Measurements from ENCODE around the gene RSU1.
A peak's percentile ranks its signal among the peaks of the same experiment; 100 is the strongest.

RSU1 gene

GRCh38 chr10:16732376-16732775 is 84.8 kb downstream of the RSU1 start:
- H3K4me1 ChIP-seq (ENCODE audit: control insufficient read depth in 5 of 5, insufficient read depth in 5 of 5, low read length in 5 of 5), result no peaks in the 10 kb centered on the region
- peaks cover 7 to 20% (median 9%) of the 10 kb centered on the region in 5 donors for H3K36me3 ChIP-seq (ENCODE audit: control insufficient read depth in 5 of 5, insufficient read depth in 5 of 5, low read length in 5 of 5)
- H3K9ac ChIP-seq (ENCODE audit: low read length in 5 of 5), result no peak overlapping the region
- peaks cover 0 to 7% (median 4%) of the 10 kb centered on the region in 5 donors for H3K9me3 ChIP-seq (ENCODE audit: control insufficient read depth in 5 of 5, low read length in 5 of 5)
- no peaks in the 10 kb centered on the region for H3K27me3 ChIP-seq (ENCODE audit: control insufficient read depth in 5 of 5, insufficient read depth in 4 of 5, low read length in 5 of 5)
- H3K27ac ChIP-seq (ENCODE audit: low read depth, low read length), result no peak overlapping the region
- no peak overlapping the region for H3K4me3 ChIP-seq (ENCODE audit: low read depth in 1 of 5, low read length in 5 of 5)

DNA sequence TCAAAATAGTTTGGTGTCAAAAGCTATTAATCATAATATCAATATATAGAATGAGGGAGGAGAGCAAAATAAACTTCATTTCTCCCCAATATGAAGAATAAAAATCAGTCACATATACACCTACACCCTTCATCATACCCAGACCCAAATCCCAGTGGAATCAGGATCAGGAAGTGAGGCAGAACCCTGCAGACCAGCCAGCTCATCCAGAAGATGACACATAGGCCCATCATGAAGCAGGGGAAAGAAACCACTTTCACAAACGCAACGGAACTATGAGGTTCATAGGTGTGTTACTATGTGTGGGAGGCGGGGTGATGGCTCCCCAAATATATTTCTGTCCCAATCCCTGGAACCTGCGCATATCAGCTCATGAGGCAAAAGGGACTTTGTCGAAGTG is 89.0 kb downstream of the RSU1 start:
- Histone ChIP-seq H3K9me3 (ENCODE audit: control insufficient read depth in 5 of 5, low read length in 5 of 5) (no peaks in the 10 kb centered on the region), H3K4me3 (ENCODE audit: low read depth in 1 of 5, low read length in 5 of 5) (no peak overlapping the region), H3K27me3 (ENCODE audit: control insufficient read depth in 5 of 5, insufficient read depth in 4 of 5, low read length in 5 of 5) (no peaks in the 10 kb centered on the region), H3K36me3 (ENCODE audit: control insufficient read depth in 5 of 5, insufficient read depth in 5 of 5, low read length in 5 of 5) (peaks cover 2 to 15% (median 8%) of the 10 kb centered on the region in 5 donors), H3K27ac (ENCODE audit: low read depth, low read length) (no peak overlapping the region), H3K9ac (ENCODE audit: low read length in 5 of 5) (no peak overlapping the region), H3K4me1 (ENCODE audit: control insufficient read depth in 5 of 5, insufficient read depth in 5 of 5, low read length in 5 of 5) (no peaks in the 10 kb centered on the region)

GRCh38 chr10:16727666-16728065 is 89.6 kb downstream of the RSU1 start:
- Histone ChIP-seq H3K4me1 (ENCODE audit: control insufficient read depth in 5 of 5, insufficient read depth in 5 of 5, low read length in 5 of 5) (no peaks in the 10 kb centered on the region), H3K36me3 (ENCODE audit: control insufficient read depth in 5 of 5, insufficient read depth in 5 of 5, low read length in 5 of 5) (peaks cover 2 to 15% (median 8%) of the 10 kb centered on the region in 5 donors), H3K9ac (ENCODE audit: low read length in 5 of 5) (no peak overlapping the region), H3K4me3 (ENCODE audit: low read depth in 1 of 5, low read length in 5 of 5) (no peak overlapping the region), H3K9me3 (ENCODE audit: control insufficient read depth in 5 of 5, low read length in 5 of 5) (no peaks in the 10 kb centered on the region), H3K27me3 (ENCODE audit: control insufficient read depth in 5 of 5, insufficient read depth in 4 of 5, low read length in 5 of 5) (no peaks in the 10 kb centered on the region), H3K27ac (ENCODE audit: low read depth, low read length) (no peak overlapping the region)

GRCh38 chr10:16724509-16724908 is 92.7 kb downstream of the RSU1 start:
- Histone ChIP-seq H3K27me3 (ENCODE audit: control insufficient read depth in 5 of 5, insufficient read depth in 4 of 5, low read length in 5 of 5) (no peaks in the 10 kb centered on the region), H3K27ac (ENCODE audit: low read depth, low read length) (no peak overlapping the region), H3K4me1 (ENCODE audit: control insufficient read depth in 5 of 5, insufficient read depth in 5 of 5, low read length in 5 of 5) (no peaks in the 10 kb centered on the region)

DNA sequence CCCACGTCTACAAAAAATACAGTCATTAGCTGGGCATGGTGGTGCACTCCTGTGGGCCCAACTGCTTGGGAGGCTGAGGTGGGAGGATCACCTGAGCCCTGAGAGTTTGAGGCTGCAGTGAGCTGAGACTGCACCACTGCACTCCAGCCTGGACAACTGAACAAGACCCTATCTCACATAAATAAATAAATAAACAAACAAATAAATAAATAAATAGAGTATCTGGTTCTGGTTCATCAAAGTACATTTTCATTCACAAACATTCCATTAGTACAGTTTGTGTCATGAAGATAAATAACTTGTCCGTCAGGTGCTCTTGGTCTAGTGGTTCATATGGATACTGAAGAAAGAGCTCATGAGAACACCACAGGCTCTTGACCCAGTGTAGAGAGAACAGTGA is 96.4 kb downstream of the RSU1 start:
- H3K36me3 ChIP-seq (ENCODE audit: control insufficient read depth in 5 of 5, insufficient read depth in 5 of 5, low read length in 5 of 5), result peaks cover 0 to 15% (median 5%) of the 10 kb centered on the region in 5 donors
- no peaks in the 10 kb centered on the region for H3K9me3 ChIP-seq (ENCODE audit: control insufficient read depth in 5 of 5, low read length in 5 of 5)
- H3K4me3 ChIP-seq (ENCODE audit: low read depth in 1 of 5, low read length in 5 of 5), result no peak overlapping the region
- peaks cover 0 to 11% (median 3%) of the 10 kb centered on the region in 5 donors for H3K4me1 ChIP-seq (ENCODE audit: control insufficient read depth in 5 of 5, insufficient read depth in 5 of 5, low read length in 5 of 5)
- H3K27me3 ChIP-seq (ENCODE audit: control insufficient read depth in 5 of 5, insufficient read depth in 4 of 5, low read length in 5 of 5), result no peaks in the 10 kb centered on the region
- H3K27ac ChIP-seq (ENCODE audit: low read depth, low read length), result no peak overlapping the region
- H3K9ac ChIP-seq (ENCODE audit: low read length in 5 of 5), result no peak overlapping the region

More at GRCh38 chr10:16724509-16724908, 92.7 kb downstream of the RSU1 start:
- Histone ChIP-seq H3K9me3 (ENCODE audit: control insufficient read depth in 5 of 5, low read length in 5 of 5) (no peaks in the 10 kb centered on the region), H3K36me3 (ENCODE audit: control insufficient read depth in 5 of 5, insufficient read depth in 5 of 5, low read length in 5 of 5) (peaks cover 0 to 20% (median 13%) of the 10 kb centered on the region in 5 donors), H3K4me3 (ENCODE audit: low read depth in 1 of 5, low read length in 5 of 5) (no peak overlapping the region), H3K9ac (ENCODE audit: low read length in 5 of 5) (no peak overlapping the region)

GRCh38 chr10:16717622-16718395 is 99.4 kb downstream of the RSU1 start:
- Histone ChIP-seq H3K9ac (ENCODE audit: low read length in 5 of 5) (no peak overlapping the region), H3K27ac (ENCODE audit: low read depth, low read length) (peak overlapping the region; percentile 38), H3K9me3 (ENCODE audit: control insufficient read depth in 5 of 5, low read length in 5 of 5) (peaks cover 3 to 13% (median 11%) of the 10 kb centered on the region in 5 donors), H3K4me3 (ENCODE audit: low read depth in 1 of 5, low read length in 5 of 5) (no peak overlapping the region), H3K4me1 (ENCODE audit: control insufficient read depth in 5 of 5, insufficient read depth in 5 of 5, low read length in 5 of 5) (peaks cover 0 to 11% (median 3%) of the 10 kb centered on the region in 5 donors), H3K27me3 (ENCODE audit: control insufficient read depth in 5 of 5, insufficient read depth in 4 of 5, low read length in 5 of 5) (no peaks in the 10 kb centered on the region), H3K36me3 (ENCODE audit: control insufficient read depth in 5 of 5, insufficient read depth in 5 of 5, low read length in 5 of 5) (peaks cover 0 to 23% (median 7%) of the 10 kb centered on the region in 5 donors)

GRCh38 chr10:16716051-16716450 is 101.2 kb downstream of the RSU1 start:
- Histone ChIP-seq H3K9me3 (ENCODE audit: control insufficient read depth in 5 of 5, low read length in 5 of 5) (peaks cover 3 to 15% (median 14%) of the 10 kb centered on the region in 5 donors), H3K27me3 (ENCODE audit: control insufficient read depth in 5 of 5, insufficient read depth in 4 of 5, low read length in 5 of 5) (no peaks in the 10 kb centered on the region), H3K4me3 (ENCODE audit: low read depth in 1 of 5, low read length in 5 of 5) (no peak overlapping the region), H3K9ac (ENCODE audit: low read length in 5 of 5) (no peak overlapping the region), H3K27ac (ENCODE audit: low read depth, low read length) (no peak overlapping the region), H3K4me1 (ENCODE audit: control insufficient read depth in 5 of 5, insufficient read depth in 5 of 5, low read length in 5 of 5) (peaks cover 0 to 11% (median 3%) of the 10 kb centered on the region in 5 donors), H3K36me3 (ENCODE audit: control insufficient read depth in 5 of 5, insufficient read depth in 5 of 5, low read length in 5 of 5) (peaks cover 0 to 10% (median under 1%) of the 10 kb centered on the region in 5 donors)

DNA sequence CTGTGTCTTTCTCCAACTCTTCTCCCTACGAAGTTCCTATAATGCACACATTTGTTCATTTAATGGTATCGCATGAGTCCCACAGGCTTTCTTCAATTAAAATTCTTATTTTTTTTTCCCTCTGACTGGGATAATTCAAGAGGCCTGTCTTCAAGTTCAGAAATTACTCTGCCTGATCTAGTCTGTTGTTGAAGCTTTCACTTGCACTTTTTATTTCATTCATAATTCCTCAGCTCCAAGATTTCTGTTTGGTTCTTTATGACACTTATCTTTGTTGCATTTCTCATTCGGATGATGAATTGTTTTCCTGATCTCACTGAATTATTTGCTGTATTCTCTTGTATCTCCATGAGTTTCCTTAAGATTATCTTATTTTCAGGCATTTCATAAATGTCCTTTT is 103.9 kb downstream of the RSU1 start:
- Histone ChIP-seq H3K27ac (ENCODE audit: low read depth, low read length) (no peak overlapping the region), H3K9me3 (ENCODE audit: control insufficient read depth in 5 of 5, low read length in 5 of 5) (peaks cover 3 to 17% (median 15%) of the 10 kb centered on the region in 5 donors), H3K27me3 (ENCODE audit: control insufficient read depth in 5 of 5, insufficient read depth in 4 of 5, low read length in 5 of 5) (no peaks in the 10 kb centered on the region), H3K4me3 (ENCODE audit: low read depth in 1 of 5, low read length in 5 of 5) (no peak overlapping the region), H3K36me3 (ENCODE audit: control insufficient read depth in 5 of 5, insufficient read depth in 5 of 5, low read length in 5 of 5) (peaks cover 0 to 8% (median 0%) of the 10 kb centered on the region in 5 donors), H3K9ac (ENCODE audit: low read length in 5 of 5) (no peak overlapping the region), H3K4me1 (ENCODE audit: control insufficient read depth in 5 of 5, insufficient read depth in 5 of 5, low read length in 5 of 5) (peaks cover 0 to 10% (median 2%) of the 10 kb centered on the region in 5 donors)

DNA sequence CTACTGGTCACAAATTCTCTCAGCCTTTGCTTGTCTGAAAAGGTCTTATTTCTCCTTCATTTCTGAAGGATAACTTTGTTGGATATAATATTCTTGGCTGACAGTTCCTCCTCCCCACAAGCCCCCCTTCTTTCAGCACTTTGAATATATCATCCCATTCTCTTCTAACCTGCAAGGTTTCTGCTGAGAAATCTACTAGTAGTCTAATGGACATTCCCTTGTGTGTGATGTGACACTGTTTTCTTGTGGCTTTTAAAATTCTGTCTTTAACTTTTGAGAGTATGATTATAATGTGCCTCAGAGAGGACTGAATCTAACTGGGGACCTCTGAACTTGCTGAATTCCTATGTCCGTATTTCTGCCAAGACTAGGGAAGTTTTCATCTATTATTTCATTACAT is 104.3 kb downstream of the RSU1 start:
- no peak overlapping the region for H3K4me3 ChIP-seq (ENCODE audit: low read depth in 1 of 5, low read length in 5 of 5)

DNA sequence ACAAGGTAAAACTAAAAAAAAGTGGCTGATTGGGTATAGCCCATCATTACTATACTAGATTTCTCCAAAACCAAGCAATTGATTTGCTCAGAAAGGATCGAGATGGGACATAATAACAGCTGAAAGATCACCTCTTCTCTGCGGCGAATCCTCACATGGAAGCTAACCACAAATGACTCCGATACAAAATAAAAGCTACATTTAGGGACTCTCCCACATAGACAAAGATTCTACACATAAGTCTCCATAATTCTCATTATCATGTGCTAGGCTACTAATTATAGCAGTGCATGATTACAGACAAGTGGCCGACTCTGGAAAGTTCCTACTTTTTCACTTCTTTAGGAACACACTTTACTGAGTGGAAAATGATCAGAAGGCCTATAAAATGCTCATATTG is 116.9 kb downstream of the RSU1 start:
- Histone ChIP-seq H3K4me3 (ENCODE audit: low read depth in 1 of 5, low read length in 5 of 5) (no peak overlapping the region), H3K9me3 (ENCODE audit: control insufficient read depth in 5 of 5, low read length in 5 of 5) (peaks cover 0 to 6% (median 0%) of the 10 kb centered on the region in 5 donors), H3K9ac (ENCODE audit: low read length in 5 of 5) (no peak overlapping the region), H3K27ac (ENCODE audit: low read depth, low read length) (no peak overlapping the region), H3K4me1 (ENCODE audit: control insufficient read depth in 5 of 5, insufficient read depth in 5 of 5, low read length in 5 of 5) (no peaks in the 10 kb centered on the region), H3K27me3 (ENCODE audit: control insufficient read depth in 5 of 5, insufficient read depth in 4 of 5, low read length in 5 of 5) (no peaks in the 10 kb centered on the region), H3K36me3 (ENCODE audit: control insufficient read depth in 5 of 5, insufficient read depth in 5 of 5, low read length in 5 of 5) (peaks cover 0 to 5% (median 0%) of the 10 kb centered on the region in 5 donors)

More for the DNA sequence above, 104.3 kb downstream of the RSU1 start:
- peaks cover 0 to 6% (median 2%) of the 10 kb centered on the region in 5 donors for H3K4me1 ChIP-seq (ENCODE audit: control insufficient read depth in 5 of 5, insufficient read depth in 5 of 5, low read length in 5 of 5)
- peaks cover 3 to 17% (median 15%) of the 10 kb centered on the region in 5 donors for H3K9me3 ChIP-seq (ENCODE audit: control insufficient read depth in 5 of 5, low read length in 5 of 5)
- peaks cover 0 to 8% (median 0%) of the 10 kb centered on the region in 5 donors for H3K36me3 ChIP-seq (ENCODE audit: control insufficient read depth in 5 of 5, insufficient read depth in 5 of 5, low read length in 5 of 5)
- no peak overlapping the region for H3K27ac ChIP-seq (ENCODE audit: low read depth, low read length)
- no peaks in the 10 kb centered on the region for H3K27me3 ChIP-seq (ENCODE audit: control insufficient read depth in 5 of 5, insufficient read depth in 4 of 5, low read length in 5 of 5)
- H3K9ac ChIP-seq (ENCODE audit: low read length in 5 of 5), result no peak overlapping the region
